Stimulated activated naive CD4-positive, alpha-beta T cell treated with Interleukin-2 at 50 U/mL for 16 hours (primary cell): ENCODE measurements around the gene PRPF6.
A peak's percentile ranks its signal among the peaks of the same experiment; 100 is the strongest.

Experiments used
- DNase-seq: peaks from one replicate; lab custom pipeline; 2025; lab: John Stamatoyannopoulos, UW

PRPF6 gene

GRCh38 chr20:63945031-63945658, 35.8 kb upstream of the PRPF6 start:
- DNase-seq: no peak

GRCh38 chr20:63945921-63946920, 34.7 kb upstream of the PRPF6 start:
- DNase-seq: no peak

- no peak for DNase-seq
Observed at GRCh38 chr20:63946986-63947637, 33.8 kb upstream of the PRPF6 start.

GRCh38 chr20:63947638-63948456, 33.1 kb upstream of the PRPF6 start:
- DNase-seq: no peak

- no peak for DNase-seq
Observed at GRCh38 chr20:63950701-63951397, 30.1 kb upstream of the PRPF6 start.

GRCh38 chr20:63951398-63952209, 29.3 kb upstream of the PRPF6 start:
- no peak for DNase-seq

- no peak for DNase-seq
Observed at GRCh38 chr20:63952210-63952535, 28.8 kb upstream of the PRPF6 start.

- DNase-seq: no peak
Observed at GRCh38 chr20:63952769-63953168, 28.2 kb upstream of the PRPF6 start.

- DNase-seq: no peak
Observed at GRCh38 chr20:63953764-63954429, 27.0 kb upstream of the PRPF6 start.

- DNase-seq: no peak
Observed at GRCh38 chr20:63955281-63955826, 25.6 kb upstream of the PRPF6 start.

- peak; percentile 87 for DNase-seq
Observed at GRCh38 chr20:63955827-63956663, 24.9 kb upstream of the PRPF6 start, which contains the start of gene UCKL1. TSS of gene UCKL1 (minus strand) at chr20:63956416. CDS start at chr20:63956372, 44 bp downstream.

- no peak for DNase-seq
Observed at GRCh38 chr20:63956664-63957003, 24.3 kb upstream of the PRPF6 start.

GRCh38 chr20:63957004-63957689, 23.8 kb upstream of the PRPF6 start:
- DNase-seq: peak; percentile 78

GRCh38 chr20:63957690-63958441, 23.1 kb upstream of the PRPF6 start:
- peak; percentile 27 for DNase-seq

- no peak for DNase-seq
Observed at GRCh38 chr20:63958471-63958870, 22.5 kb upstream of the PRPF6 start.

- DNase-seq: no peak
Observed at GRCh38 chr20:63958964-63959698, 21.8 kb upstream of the PRPF6 start.

GRCh38 chr20:63959699-63960075, 21.2 kb upstream of the PRPF6 start:
- DNase-seq: no peak
